Measurements from ENCODE around the gene SEZ6L. TPM values are rescaled to one million over a fixed set of nuclear protein-coding genes. Genes with fewer than 3 reads are reported as not detected.

The SEZ6L gene
- total RNA-seq, 1 experiment from 2014 or later: not detected

DNA sequence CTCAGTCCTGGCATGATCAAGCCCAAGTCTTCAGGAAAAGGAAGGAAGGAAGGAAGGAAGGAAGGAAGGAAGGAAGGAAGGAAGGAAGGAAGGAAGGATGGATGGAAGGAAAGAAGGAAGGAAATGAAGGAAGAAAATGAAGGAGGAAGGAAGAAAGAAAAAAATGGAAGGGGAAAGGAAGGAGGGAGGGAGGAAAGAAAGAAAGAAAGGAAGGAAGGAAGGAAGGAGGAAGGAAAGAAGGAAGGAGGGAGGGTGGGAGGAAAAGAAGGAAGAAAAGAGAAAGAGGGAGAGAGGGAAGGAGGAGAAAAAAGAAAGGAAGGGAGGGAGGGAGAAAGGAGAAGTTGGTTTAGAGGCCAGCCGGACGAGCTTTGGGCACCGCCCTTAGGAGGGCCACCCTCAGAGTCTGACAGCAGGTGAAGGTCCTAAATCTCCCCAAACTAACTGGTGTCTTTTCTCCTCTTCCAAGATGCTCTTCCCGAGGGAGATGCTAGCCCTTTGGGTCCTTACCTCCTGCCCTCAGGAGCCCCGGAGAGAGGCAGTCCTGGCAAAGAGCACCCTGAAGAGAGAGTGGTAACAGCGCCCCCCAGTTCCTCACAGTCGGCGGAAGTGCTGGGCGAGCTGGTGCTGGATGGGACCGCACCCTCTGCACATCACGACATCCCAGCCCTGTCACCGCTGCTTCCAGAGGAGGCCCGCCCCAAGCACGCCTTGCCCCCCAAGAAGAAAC is 122.8 kb downstream of the SEZ6L start:
- DNase-seq (ENCODE audit: extremely low read depth, low read depth): no peak

DNA sequence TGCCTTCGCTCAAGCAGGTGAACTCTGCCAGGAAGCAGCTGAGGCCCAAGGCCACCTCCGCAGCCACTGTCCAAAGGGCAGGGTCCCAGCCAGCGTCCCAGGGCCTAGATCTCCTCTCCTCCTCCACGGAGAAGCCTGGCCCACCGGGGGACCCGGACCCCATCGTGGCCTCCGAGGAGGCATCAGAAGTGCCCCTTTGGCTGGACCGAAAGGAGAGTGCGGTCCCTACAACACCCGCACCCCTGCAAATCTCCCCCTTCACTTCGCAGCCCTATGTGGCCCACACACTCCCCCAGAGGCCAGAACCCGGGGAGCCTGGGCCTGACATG is 123.4 kb downstream of the SEZ6L start:
- DNase-seq (ENCODE audit: extremely low read depth, low read depth): no peak

DNA sequence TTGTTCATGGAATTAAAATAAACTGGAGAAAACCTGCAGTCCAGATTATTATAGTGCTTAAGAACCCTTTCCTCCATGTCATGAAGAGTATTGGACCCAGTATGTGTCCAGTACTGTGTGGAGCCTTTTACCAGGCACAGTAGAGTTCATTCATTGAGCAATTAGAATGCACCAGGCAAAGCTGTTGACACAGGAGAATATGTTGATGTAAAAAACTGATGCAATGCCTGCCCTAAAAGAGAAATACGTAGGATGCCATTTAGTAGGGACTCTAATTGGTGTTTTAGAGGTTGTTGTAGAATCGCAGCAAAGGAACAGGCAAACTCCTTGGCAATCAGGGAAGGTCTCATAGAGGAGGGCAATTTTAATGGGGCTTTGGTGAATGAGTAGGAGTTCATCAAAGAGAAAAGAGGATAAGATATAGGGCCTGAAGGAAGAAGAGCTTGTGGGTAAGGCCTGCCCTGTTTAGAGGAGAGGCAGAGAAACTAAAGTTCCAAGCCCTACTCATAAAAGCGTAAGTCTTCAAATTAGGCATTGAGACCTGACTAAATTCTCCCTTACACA is 126.4 kb downstream of the SEZ6L start:
- DNase-seq (ENCODE audit: extremely low read depth, low read depth): peak; percentile 55

DNA sequence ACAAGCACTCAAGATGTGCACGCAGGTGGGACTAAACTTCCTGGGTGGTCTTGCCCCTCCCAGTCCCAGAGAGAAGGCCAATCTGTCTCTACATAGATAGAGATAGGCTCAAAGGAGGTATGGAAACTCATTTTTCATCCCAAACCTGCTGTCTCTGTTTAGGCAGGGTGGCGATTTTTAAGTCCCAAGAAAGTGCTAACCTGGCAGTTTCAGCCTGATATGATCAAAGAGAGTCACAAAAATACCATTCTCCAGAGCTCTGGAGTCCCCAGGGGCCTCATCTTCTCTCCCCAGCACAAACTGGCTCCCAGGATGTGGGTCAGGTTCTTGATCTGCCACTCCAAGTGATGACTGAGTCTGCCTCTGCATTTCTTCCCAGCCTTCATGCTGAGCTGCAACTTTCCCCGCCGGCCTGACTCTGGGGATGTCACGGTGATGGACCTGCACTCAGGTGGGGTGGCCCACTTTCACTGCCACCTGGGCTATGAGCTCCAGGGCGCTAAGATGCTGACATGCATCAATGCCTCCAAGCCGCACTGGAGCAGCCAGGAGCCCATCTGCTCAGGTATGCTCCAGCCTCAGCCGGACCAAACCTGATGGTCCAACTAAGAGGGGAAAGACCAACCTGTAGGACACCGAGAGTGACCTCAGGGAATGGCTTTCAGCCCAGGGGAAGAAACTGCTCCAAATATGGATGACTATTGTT is 129.5 kb downstream of the SEZ6L start:
- no peak for DNase-seq (ENCODE audit: extremely low read depth, low read depth)

DNA sequence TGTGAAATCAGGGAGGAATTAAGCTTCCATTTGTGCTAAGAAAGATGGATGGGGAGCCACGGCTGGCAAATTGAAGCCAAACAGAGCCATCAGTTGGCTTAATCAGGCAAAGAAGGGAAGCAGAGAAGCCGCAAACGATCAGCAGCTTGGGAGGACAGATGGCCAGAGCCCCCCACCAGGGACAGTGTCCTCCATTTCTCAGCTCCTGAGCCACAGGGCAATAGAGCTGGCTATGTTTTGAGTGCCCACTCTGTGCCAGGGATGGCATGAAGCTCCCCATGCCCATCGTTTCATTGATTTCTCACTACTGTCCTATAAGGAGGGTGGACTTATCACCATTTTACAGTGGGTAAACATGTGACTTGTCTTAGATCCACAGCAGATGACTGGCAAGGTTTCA is 133.5 kb downstream of the SEZ6L start:
- DNase-seq (ENCODE audit: extremely low read depth, low read depth): no peak

DNA sequence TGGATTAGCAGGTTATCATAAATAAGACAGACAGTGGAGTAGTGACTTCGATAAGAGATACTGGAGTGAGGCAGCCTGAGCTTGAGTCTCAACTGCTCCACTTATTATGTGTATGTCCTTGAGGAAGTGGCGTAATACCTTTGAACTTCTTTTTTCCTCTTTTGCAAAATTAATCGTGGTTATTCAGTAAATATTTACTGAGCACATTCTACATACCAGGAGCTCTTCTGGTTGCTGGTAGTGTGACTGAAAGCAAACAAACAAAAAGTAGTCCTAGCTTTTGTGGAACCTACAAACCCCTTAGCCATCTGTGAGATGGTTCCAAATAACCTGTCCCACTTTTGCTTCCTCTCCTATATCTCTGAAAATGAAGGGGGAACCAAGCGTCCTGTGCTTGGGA is 134.2 kb downstream of the SEZ6L start:
- no peak for DNase-seq (ENCODE audit: extremely low read depth, low read depth)

DNA sequence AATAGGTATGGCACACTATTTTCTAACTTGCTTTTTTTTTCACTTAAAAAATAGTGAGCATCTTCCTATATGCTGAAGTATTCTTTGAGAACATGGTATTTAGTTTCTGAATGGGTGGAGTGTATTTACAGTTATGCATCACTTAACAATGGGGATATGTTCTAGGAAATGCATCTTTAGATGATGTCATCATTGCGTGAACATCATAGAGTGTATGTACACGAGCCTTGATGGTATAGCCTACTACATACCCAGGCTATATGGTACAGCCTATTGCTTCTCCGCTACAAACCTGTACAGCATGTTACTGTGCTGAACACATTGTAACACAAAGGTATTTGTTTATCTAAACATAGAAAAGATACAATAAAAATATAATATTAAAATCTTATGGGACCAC is 135.5 kb downstream of the SEZ6L start:
- DNase-seq (ENCODE audit: extremely low read depth, low read depth): no peak

DNA sequence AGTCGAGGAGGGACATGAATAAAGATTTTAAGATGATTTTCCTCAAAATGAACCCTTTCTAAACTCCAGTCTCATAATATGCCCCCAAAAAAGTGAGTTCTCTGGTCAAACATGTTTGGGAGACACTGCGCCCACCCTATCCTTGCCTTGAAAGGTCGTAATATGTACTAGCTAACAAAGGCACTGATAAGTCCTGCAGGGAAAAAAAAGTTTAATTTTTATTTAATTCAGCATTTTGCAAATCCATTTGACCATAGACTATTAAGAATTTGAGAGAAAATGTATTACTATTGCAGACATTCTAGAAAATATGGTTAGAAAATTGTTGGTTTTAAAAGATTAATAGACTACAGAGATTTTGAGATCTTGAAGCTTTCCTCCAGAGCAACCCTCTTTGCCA is 139.2 kb downstream of the SEZ6L start:
- no peak for DNase-seq (ENCODE audit: extremely low read depth, low read depth)

DNA sequence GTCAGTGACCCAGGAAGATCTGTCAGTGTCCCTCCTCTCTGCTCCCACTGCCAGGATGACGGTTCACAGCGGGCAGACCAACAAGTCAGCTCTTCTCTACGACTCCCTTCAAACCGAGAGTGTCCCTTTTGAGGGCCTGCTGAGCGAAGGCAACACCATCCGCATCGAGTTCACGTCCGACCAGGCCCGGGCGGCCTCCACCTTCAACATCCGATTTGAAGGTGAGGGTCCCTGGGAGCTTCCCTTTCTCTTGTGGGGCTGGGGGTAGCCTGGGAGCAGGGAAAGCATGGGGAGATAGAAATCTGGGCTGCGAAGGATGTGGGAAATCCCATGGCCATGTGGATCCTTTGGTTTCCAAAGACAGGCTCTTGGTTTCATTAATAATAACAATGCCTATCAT is 141.4 kb downstream of the SEZ6L start:
- no peak for DNase-seq (ENCODE audit: extremely low read depth, low read depth)

DNA sequence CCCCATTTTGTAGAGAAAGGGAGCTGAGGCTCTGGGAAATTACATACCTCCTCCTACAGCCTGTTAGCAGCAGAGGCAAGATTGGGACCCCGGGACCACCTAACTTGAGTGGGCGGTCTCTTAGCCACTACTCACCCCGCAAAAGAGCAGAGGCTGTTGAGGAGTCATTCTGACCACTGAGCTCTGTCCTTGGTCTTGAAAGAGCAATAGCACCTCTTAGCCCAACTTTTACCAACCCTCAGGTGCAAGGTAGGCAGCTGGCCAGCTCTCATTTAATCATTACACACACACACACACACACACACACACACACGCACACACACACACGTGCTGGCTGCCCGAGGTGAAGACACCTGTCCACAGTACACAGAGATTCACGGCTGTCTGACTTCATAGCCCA is 144.0 kb downstream of the SEZ6L start:
- DNase-seq (ENCODE audit: extremely low read depth, low read depth): no peak

DNA sequence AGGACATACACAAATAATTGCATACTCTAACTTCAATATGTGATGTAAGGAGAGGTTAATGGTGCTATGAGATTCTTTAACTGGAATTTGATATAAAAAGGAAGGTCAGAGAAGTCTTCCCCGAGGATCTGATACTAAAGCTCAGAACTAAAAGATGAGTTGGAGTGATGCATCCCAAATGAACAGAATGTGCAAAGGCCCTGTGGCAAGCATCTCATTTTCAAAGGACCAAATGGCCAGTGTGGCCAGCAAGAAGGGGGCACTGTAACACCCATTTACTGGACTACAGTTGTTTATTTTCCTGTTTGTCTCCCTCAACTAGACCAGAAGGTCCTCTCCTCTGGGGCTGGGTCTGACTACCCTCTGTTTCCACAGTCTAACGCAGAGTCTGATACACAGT is 144.9 kb downstream of the SEZ6L start:
- no peak for DNase-seq (ENCODE audit: extremely low read depth, low read depth)

DNA sequence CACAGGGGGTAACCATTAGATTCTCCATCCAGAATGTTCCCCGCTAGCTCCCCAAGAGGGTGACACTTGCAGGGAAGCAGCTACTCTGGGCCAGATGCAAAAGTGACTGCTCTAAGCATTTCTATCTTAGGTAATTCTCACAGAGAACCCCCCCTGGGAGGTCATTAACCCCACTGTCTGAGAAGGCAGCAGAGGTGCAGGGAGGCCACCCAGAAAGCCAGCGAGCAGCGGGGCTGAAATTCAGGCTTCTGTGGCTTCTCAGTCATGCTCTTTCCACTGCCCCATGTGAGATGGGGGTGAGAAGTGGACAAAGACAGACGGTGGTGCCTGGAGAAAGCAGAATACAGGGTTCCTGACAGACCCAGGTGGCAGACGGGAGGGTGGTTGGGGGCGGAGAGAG is 145.4 kb downstream of the SEZ6L start:
- DNase-seq (ENCODE audit: extremely low read depth, low read depth): no peak

DNA sequence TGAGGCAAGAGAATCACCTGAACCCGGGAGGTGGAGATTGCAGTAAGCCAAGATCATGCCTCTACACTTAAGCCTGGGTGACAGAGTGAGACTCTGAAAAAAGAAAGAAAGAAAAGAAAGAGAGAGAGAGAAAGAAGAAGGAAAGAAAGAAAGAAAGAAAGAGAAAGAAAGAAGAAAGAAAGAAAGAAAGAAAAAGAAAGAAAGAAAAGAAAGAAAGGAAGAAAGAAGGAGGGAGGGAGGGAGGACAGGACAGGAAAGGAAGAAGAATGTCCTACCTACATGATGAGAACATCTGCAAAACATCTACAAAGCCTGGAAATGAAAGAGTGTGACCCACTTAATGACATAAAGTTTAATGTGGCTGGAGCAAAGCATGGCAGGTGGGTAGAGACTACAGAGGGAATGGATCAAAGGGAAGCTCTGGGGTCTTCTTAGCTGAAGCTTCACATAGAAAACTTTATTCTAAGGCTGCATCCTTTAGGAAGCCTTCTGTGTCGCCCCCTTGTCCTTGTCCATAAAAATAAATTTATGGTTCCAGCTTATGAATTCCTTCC is 147.5 kb downstream of the SEZ6L start:
- DNase-seq (ENCODE audit: extremely low read depth, low read depth): no peak

DNA sequence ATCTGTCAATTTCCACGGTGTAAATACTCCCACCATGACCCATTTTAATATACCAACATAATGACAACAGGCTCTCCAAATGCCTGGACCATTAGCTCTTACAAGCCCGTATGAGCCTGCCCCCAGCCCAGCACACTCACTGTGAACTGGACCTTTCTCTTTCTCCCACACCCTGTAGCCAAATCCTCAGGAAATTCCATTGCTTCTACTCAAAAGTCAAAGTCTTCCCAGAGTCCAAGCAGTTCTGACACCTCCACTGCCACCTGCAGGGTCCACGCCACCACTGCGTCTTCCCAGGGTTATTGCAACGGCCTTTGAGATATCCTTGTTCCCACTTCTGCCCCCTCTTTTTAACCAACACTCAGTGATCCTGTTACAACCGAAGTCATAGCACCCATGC is 149.7 kb downstream of the SEZ6L start:
- no peak for DNase-seq (ENCODE audit: extremely low read depth, low read depth)

DNA sequence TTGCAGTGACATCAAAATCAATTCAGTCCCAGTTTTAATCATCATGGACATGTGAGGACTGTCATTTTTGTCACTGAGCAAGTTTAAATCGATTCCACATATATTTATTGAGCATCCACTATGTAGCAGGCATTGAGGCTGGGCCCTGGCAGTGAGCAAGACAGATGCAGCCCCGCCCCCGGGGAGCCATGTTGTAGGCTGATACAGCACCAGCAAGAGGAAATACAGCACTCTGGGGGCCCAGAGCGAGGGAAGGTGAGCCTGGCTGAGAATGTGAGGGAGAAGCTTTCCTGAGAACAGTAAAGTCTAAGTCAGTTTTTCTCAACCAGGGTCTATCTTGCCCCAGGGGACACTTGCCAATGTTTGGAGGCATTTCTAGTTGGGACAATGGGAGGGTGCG is 151.2 kb downstream of the SEZ6L start:
- no peak for DNase-seq (ENCODE audit: extremely low read depth, low read depth)

DNA sequence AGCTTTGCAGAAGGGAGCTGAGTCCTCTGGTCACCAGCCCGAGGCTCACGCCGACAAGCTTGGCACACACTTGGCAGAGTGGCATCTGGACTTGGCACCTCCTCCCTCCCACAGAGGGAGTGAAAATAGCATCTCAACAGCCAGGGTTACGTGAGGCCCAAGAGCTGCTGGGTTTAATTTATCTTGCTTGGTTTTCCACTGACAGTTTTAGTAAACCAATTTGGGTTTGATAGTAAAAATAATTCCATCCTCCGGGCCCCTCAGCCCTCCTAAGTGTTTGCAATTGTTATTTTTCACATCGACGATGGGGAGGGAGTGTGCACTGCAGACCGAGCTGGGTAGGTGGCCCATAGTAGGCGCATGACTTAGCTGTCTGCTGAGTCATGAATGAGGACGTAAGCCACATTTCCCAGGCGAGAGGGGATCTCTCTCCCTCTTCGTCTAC is 152.2 kb downstream of the SEZ6L start:
- no peak for DNase-seq (ENCODE audit: extremely low read depth, low read depth)

DNA sequence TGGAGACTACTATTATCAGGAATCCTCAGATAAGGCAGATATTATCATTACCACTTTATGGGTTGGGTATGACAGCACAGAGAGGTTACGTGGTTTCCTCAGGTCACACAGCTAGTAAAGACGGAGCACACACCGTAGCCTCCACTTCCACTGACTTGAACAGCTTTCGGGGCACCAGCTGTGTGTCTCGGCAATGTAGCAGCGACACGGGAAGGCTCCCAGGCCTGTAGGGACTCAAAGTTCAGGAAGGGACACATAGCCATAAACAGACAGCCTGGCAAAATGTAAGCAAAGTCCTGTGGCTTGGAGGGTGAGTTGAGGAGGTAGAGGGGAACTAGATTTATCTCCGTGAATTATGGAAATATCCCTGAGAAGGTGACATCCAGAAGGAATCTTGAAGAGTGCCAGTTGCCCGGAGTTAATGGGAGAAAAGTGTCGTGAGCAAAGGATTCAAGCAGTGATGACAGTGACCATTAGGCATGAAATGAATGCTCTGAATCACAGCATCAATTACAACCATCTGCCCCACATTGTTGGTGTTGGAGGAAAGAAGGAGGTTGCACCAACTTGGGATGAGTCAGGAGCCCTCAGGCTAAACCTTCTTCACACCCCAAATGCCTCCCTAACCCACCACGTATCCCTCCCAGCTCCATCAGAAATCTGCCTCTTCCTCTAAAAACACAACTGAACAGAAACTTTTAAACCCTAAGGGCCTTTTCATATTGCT is 153.1 kb downstream of the SEZ6L start:
- no peak for DNase-seq (ENCODE audit: extremely low read depth, low read depth)

DNA sequence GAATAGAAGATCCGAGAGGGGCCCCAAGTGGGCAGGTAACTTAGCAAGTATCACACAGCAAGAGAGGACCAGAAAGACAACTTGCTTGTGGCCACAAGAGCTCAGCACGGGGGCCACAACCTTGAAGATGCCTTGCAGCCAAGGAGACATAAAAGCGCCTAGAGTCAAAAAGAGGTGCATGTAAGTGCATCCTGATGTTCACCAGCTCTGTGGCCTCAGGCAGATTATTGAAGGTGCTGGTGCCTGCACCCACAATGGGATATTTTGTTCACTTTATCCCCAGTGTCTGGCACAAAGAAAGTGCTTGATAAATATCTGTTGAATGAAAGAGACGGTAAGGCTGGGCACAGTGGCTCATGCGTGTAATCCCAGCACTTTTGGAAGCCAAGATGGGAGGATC is 153.8 kb downstream of the SEZ6L start:
- DNase-seq (ENCODE audit: extremely low read depth, low read depth): no peak

DNA sequence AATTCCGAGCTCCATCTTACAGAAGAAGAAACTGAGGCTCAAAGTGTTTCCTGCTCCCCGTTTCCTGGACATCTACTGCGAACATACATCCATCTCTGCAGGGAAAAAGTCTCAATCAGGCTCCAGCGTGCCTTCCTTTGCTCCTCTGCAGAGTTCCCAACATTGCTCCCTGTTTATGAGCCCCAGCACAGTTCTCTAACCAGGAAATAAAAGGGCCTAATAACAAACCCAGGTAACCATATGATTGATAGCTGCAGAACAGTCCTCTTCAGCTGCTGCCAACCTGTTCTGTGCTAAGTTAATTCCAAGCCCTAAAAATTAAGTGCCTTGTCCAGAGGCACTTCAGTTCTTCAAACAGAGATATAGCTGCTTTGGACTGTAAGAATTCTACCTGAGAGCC is 154.9 kb downstream of the SEZ6L start:
- no peak for DNase-seq (ENCODE audit: extremely low read depth, low read depth)

DNA sequence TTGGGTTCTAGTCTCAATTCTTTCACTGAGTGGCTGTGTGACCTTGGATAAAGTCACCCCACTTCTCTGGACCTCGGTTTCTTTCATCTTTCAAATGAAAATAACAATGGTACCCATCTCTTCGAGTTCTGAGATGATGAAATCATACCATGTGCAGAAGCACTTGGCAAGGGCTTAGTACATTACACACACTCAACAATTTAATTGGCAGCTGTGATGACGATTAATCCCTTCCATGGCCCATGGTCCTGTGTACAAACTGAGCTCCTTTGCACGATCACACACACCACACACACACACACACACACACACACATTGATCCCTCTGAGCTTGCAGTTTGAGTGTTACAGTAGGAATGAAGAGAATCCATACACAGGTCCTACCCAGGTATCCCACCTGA is 156.4 kb downstream of the SEZ6L start:
- no peak for DNase-seq (ENCODE audit: extremely low read depth, low read depth)

DNA sequence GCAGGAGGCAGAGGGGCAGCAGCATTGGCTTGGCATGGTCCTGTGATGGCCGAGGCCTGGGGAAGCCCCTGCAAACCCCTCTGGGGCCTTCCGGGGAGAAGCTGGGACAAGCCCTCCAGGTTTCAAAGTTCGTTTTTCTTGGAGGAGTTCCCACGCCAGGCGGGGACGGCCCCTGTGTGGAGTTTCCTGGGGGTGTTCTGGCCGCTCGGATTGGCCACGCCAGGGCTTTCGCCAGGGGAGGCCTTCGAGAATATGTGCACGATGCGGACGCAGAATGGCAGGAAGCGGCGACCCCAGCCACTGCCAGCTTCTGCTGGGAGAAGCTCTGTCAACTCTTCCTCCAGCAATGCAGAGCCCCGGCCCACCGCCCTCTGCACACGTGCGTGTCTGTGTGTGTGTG is 157.5 kb downstream of the SEZ6L start:
- DNase-seq (ENCODE audit: extremely low read depth, low read depth): no peak

Measured in NCI-H460 (cell line).